K562 (cell line): ENCODE results near the gene SNX20. TPM values are rescaled to one million over a fixed set of nuclear protein-coding genes. Genes with fewer than 3 reads are reported as not detected.
A peak's percentile ranks its signal among the peaks of the same experiment; 100 is the strongest.

Experiments
- ARID1B ChIP-seq: fragments of 450-650 bp; IDR thresholded peaks from 2 replicates; pipeline ENCODE4 v1.6.1; 2016; ENCODE audit warnings: antibody characterized with exemption, mild to moderate bottlenecking, inconsistent platforms
- ATF1 ChIP-seq, 2 experiments: fragments of 450-650 bp in 1 of 2; IDR thresholded peaks; 2 replicates each; pipeline ENCODE4 v1.6.1; 2016; ENCODE audit warnings: missing compliant biosample characterization in 1 of 2, missing genetic modification characterization in 1 of 2
- ATF4 ChIP-seq: fragments of 450-650 bp; formaldehyde crosslinking; IDR thresholded peaks from 2 replicates; pipeline ENCODE4 v1.4.0; 2022; ENCODE audit warnings: mild to moderate bottlenecking, moderate library complexity
- ATF7 ChIP-seq: fragments of 450-650 bp; IDR thresholded peaks from 2 replicates; pipeline ENCODE4 v1.7.1; 2014; ENCODE audit warnings: mild to moderate bottlenecking, moderate library complexity
- DDX20 ChIP-seq: fragments of 450-650 bp; IDR thresholded peaks from 2 replicates; pipeline ENCODE4 v1.6.1; 2016; ENCODE audit warnings: missing genetic modification characterization, low read depth, mild to moderate bottlenecking, missing compliant biosample characterization, moderate library complexity
- ERF ChIP-seq: fragments of 450-650 bp; formaldehyde crosslinking; IDR thresholded peaks from 2 replicates; pipeline ENCODE4 v1.4.0; 2020; ENCODE audit warnings: mild to moderate bottlenecking, mixed read lengths
- ID3 ChIP-seq, 2 experiments: fragments of 250-450 bp in 1 of 2; fragments of 450-650 bp in 1 of 2; sonication (Bioruptor Pico) in 1 of 2; IDR thresholded peaks; 2 replicates each; pipeline versions ENCODE4 v1.6.1 to v1.8.0; 2016 to 2021; ENCODE audit warnings: mild to moderate bottlenecking in 2 of 2, moderate library complexity in 2 of 2, missing compliant biosample characterization in 1 of 2, missing genetic modification characterization in 1 of 2
- JUN ChIP-seq, 2 experiments: sonication (generic) in 1 of 2; formaldehyde crosslinking in 1 of 2; IDR thresholded peaks; 2 replicates each; pipeline versions ENCODE4 v1.6.1 to v1.8.0; 2012 to 2022; ENCODE audit warnings: borderline replicate concordance in 2 of 2, mild to moderate bottlenecking in 2 of 2, improper control_type of control experiment in 1 of 2, low read depth in 1 of 2, low read length in 1 of 2, missing genetic modification reagents in 1 of 2
- MAFK ChIP-seq: IDR thresholded peaks from 2 replicates; pipeline ENCODE4 v1.6.1; 2011; ENCODE audit warnings: low read length, improper control_type of control experiment
- MCM3 ChIP-seq: fragments of 450-650 bp; IDR thresholded peaks from 2 replicates; pipeline ENCODE4 v1.6.1; 2016
- MTF1 ChIP-seq: fragments of 250-450 bp; sonication (Bioruptor Pico); IDR thresholded peaks from 2 replicates; pipeline ENCODE4 v1.9.0; 2021; ENCODE audit warnings: moderate library complexity, mild to moderate bottlenecking, inconsistent platforms, borderline replicate concordance
- NFATC3 ChIP-seq: fragments of 450-650 bp; IDR thresholded peaks from 2 replicates; pipeline ENCODE4 v1.6.1; 2017; ENCODE audit warnings: mild to moderate bottlenecking
- PHTF2 ChIP-seq: fragments of 250-450 bp; sonication (Bioruptor Pico); IDR thresholded peaks from 2 replicates; pipeline ENCODE4 v1.5.0; 2021; ENCODE audit warnings: mild to moderate bottlenecking
- POU5F1 ChIP-seq: fragments of 150-350 bp; IDR thresholded peaks from 2 replicates; pipeline ENCODE4 v1.6.1; 2014; ENCODE audit warnings: borderline replicate concordance, low read length, low read depth, mild to moderate bottlenecking; ENCODE audit not compliant: partially characterized antibody
- RBFOX2 ChIP-seq: fragments of 200-400 bp; formaldehyde crosslinking; IDR thresholded peaks from 2 replicates; pipeline ENCODE4 v1.6.1; 2017; ENCODE audit warnings: low read depth, mild to moderate bottlenecking, low read length, moderate library complexity
- RBM22 ChIP-seq: fragments of 200-400 bp; formaldehyde crosslinking; IDR thresholded peaks from 2 replicates; pipeline ENCODE4 v1.6.1; 2018; ENCODE audit warnings: low read length, low read depth; ENCODE audit not compliant: poor library complexity, severe bottlenecking
- SNRNP70 ChIP-seq: fragments of 200-400 bp; formaldehyde crosslinking; optimal IDR thresholded peaks from 2 replicates; pipeline ENCODE3; 2017; ENCODE audit warnings: low read depth, low read length
- TCF7L2 ChIP-seq: fragments of 150-350 bp; IDR thresholded peaks from 2 replicates; pipeline ENCODE4 v1.6.1; 2016; ENCODE audit warnings: low read depth, mild to moderate bottlenecking, low read length, moderate library complexity
- TEAD1 ChIP-seq, 2 experiments: fragments of 450-650 bp in 1 of 2; sonication (generic) in 1 of 2; formaldehyde crosslinking; IDR thresholded peaks; 2 replicates each; pipeline versions ENCODE4 v1.4.0 to v1.8.0; 2020 to 2022; ENCODE audit warnings: mild to moderate bottlenecking in 2 of 2, missing genetic modification reagents in 1 of 2
- TEAD4 ChIP-seq, 2 experiments: sonication (generic) in 1 of 2; formaldehyde crosslinking in 1 of 2; IDR thresholded peaks; 2 replicates each; pipeline versions ENCODE4 v1.6.1 to v1.8.0; 2012 to 2022; ENCODE audit warnings: borderline replicate concordance in 1 of 2, inconsistent platforms in 1 of 2, low read length in 1 of 2, mild to moderate bottlenecking in 1 of 2, missing genetic modification reagents in 1 of 2
- ZBTB7A ChIP-seq: IDR thresholded peaks from 2 replicates; pipeline ENCODE4 v1.6.1; 2011; ENCODE audit warnings: low read depth, mild to moderate bottlenecking, low read length, moderate library complexity, borderline replicate concordance; ENCODE audit not compliant: control insufficient read depth
- ZBTB8A ChIP-seq: fragments of 450-650 bp; IDR thresholded peaks from 2 replicates; pipeline ENCODE4 v1.6.1; 2018; ENCODE audit warnings: mild to moderate bottlenecking, moderate library complexity; ENCODE audit not compliant: partially characterized antibody
- ZNF561 ChIP-seq: fragments of 450-650 bp; formaldehyde crosslinking; conservative IDR thresholded peaks from 2 replicates; pipeline ENCODE4 v1.4.0; 2020; ENCODE audit warnings: mild to moderate bottlenecking, moderate library complexity
- ZNF655 ChIP-seq: fragments of 250-450 bp; sonication (Bioruptor Pico); IDR thresholded peaks from 2 replicates; pipeline ENCODE4 v1.5.0; 2021
- ZNF707 ChIP-seq: fragments of 250-450 bp; sonication (Bioruptor Pico); conservative IDR thresholded peaks from 2 replicates; pipeline ENCODE4 v1.8.0; 2022; ENCODE audit warnings: inconsistent platforms, mild to moderate bottlenecking, moderate library complexity
- ZSCAN32 ChIP-seq: fragments of 450-650 bp; formaldehyde crosslinking; IDR thresholded peaks from 2 replicates; pipeline ENCODE4 v1.4.0; 2020; ENCODE audit warnings: mild to moderate bottlenecking, moderate library complexity
- polyA plus RNA-seq, 8 experiments: library from polyadenylated mRNA; depleted of rRNA in 4 of 8; stranded (reverse) in 5 of 8; unstranded in 3 of 8; fragments of >200 nt; fragmentation: Nextera tagmentation in 2 of 8; fragmentation: Illumina TruSeq in 1 of 8; extraction: Ambion mirVana in 2 of 8; extraction: Trizol in 1 of 8; gene quantifications; 2 replicates each; pipeline versions ENCODE4 v1.2.1 to v1.2.3, GENCODE V29; 2011 to 2014; ENCODE audit warnings: inconsistent platforms in 1 of 8, missing spikeins in 1 of 8
- total RNA-seq, 7 experiments: library from RNA; depleted of rRNA in 6 of 7; stranded (reverse); fragments of >200 nt in 6 of 7; fragmentation: Illumina TruSeq in 2 of 7; extraction: Trizol in 2 of 7; gene quantifications; 2 replicates each; pipeline versions ENCODE4 v1.2.1 to v1.2.3, GENCODE V29; 2011 to 2021; ENCODE audit warnings: low replicate concordance in 1 of 7

Gene SNX20
- total and polyA plus RNA-seq, 9 of the 15 experiments (the other 6 are each of a cell fraction or from before 2014, with no cell fraction given), result 0.04 to 0.07 TPM; not detected in 7

GRCh38 chr16:50712560-50712898, 31.4 kb upstream of the SNX20 start (continued):
- TF ChIP-seq PHTF2 (CRISPR knock-in tag), result no peak
- no peak for TF ChIP-seq TCF7L2
- TF ChIP-seq ZBTB7A, result no peak
- peak; percentile 44; the same call in 1 of the 2 replicates for TF ChIP-seq JUN (IDR thresholded peaks at IDR 0.05; ENCODE audit: borderline replicate concordance, low read depth, low read length)
- TF ChIP-seq JUN (CRISPR knock-in tag; IDR thresholded peaks at IDR 0.05; ENCODE audit: borderline replicate concordance), result no peak
- peak; percentile 35; the same call in 1 of the 2 replicates for TF ChIP-seq ARID1B
- TF ChIP-seq MCM3, result no peak
- TF ChIP-seq ATF1 (CRISPR knock-in tag; IDR thresholded peaks at IDR 0.05), result no peak
- TF ChIP-seq ATF1 (tag; IDR thresholded peaks at IDR 0.05), result 0 out of 2 replicates have a peak, but pooled peaks have one; percentile 18
- TF ChIP-seq POU5F1, result no peak
- TF ChIP-seq ID3 (CRISPR knock-in tag; IDR thresholded peaks at IDR 0.05), result no peak
- no peak for TF ChIP-seq ID3 (tag; IDR thresholded peaks at IDR 0.05)
- peak; percentile 82 for TF ChIP-seq ATF7
- TF ChIP-seq ZNF561 (CRISPR knock-in tag), result no peak
- TF ChIP-seq DDX20 (tag), result no peak
- TF ChIP-seq ZSCAN32 (CRISPR knock-in tag), result 0 out of 2 replicates have a peak, but pooled peaks have one; percentile 13
- no peak for TF ChIP-seq RBM22
- TF ChIP-seq ZBTB8A, result no peak
- no peak for TF ChIP-seq MAFK
- no peak for TF ChIP-seq NFATC3
- no peak for TF ChIP-seq RBFOX2
- TF ChIP-seq TEAD1 (CRISPR knock-in tag; IDR thresholded peaks at IDR 0.05), result 0 out of 4 replicates have a peak, but pooled peaks of 1 of the 2 experiments have one; percentile 66
- peak; percentile 80 for TF ChIP-seq ATF4 (CRISPR knock-in tag)
- peak; percentile 57; the same call in 1 of the 2 replicates for TF ChIP-seq TEAD4 (IDR thresholded peaks at IDR 0.05; ENCODE audit: low read length)
- TF ChIP-seq TEAD4 (CRISPR knock-in tag; IDR thresholded peaks at IDR 0.05; ENCODE audit: borderline replicate concordance), result no peak
- TF ChIP-seq ERF, result no peak
- TF ChIP-seq SNRNP70, result no peak
- no peak for TF ChIP-seq MTF1 (CRISPR knock-in tag)
- no peak for TF ChIP-seq ZNF707 (CRISPR knock-in tag)
- no peak for TF ChIP-seq ZNF655
